NCI-H1694 treated with DMSO at 0.1 percent for 48 hours (cell line): ENCODE measurements around the gene C1orf122.
A peak's percentile ranks its signal among the peaks of the same experiment; 100 is the strongest.

Experiments
- DNase-seq: peaks from one replicate; lab custom pipeline; 2025; lab: John Stamatoyannopoulos, UW

The C1orf122 gene

DNA sequence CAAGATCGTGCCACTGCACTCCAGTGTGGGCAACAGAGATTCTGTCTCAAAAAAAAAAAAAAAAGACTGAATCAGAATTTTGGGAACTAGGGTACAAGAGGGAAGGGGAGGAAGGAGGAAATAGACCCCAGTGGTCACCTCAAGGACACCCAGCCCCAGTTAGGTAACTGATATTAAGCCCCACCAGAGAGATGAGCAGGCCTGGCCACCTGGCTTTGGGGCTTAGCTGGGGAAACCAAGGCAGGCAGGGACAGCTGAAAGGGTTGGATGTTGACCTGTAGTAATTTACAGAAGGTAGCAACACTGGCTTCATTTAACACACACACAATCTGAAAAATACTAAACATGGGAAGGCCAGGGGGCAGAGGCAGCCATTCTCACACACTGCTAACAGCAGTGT lies 5.2 kb upstream of the C1orf122 start:
- DNase-seq, result no peak

DNA sequence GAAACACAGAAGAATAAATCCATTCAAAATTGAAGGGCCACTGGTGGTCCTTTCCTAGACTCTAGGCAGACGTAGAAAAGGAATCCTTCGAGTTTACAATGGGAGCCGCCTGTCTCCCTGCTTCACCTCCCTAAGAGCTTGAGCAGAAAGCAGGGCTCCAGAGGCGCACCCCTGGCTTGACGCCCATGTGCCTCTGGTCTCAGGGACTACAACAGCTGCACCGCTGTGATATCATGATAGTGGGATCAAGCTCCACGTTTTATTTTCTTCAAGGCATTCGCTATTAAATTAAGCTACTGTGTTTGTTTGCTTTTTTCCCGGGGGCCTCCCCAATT lies 403 bp upstream of the C1orf122 start:
- no peak for DNase-seq

DNA sequence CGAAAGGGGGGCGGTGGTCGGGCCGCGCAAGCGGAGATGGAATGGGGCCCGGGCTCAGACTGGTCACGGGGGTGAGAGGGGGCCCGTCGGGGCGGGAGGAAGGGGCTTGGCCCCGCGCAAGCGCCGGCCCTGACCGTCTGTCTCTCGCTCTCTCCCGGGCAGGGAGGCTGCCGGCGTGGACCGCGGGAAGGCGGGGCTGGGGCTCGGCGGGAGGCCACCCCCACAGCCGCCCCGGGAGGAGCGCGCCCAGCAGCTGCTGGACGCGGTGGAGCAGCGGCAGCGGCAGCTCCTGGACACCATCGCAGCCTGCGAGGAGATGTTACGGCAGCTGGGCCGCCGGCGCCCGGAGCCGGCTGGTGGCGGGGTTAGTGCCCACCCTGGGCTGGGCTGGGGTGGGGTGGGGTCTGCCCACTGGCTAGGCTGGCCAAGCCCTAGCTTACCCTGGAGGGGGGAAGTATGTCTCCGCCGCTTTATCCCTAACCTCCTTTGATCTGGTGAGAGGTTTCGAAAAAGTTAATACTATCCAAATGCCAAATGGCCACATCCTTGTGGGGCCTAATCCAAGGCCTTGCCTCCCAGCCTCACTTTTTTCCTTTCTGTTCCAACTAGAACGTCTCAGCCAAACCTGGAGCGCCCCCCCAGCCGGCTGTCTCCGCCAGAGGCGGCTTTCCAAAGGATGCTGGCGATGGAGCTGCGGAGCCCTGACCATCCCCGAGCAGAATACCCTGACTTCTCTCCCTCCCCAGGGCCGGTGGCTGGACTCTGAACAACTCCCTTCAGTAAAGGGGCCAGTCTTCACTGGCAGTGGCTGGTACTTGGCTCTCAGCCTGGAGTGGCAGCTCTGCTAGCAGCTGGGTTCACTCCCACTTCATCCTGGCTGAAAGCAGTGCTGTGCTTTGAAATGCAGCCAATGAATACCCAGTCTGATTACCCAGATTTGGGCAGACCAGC lies 1.1 kb downstream of the C1orf122 start:
- peak; percentile 60 for DNase-seq

DNA sequence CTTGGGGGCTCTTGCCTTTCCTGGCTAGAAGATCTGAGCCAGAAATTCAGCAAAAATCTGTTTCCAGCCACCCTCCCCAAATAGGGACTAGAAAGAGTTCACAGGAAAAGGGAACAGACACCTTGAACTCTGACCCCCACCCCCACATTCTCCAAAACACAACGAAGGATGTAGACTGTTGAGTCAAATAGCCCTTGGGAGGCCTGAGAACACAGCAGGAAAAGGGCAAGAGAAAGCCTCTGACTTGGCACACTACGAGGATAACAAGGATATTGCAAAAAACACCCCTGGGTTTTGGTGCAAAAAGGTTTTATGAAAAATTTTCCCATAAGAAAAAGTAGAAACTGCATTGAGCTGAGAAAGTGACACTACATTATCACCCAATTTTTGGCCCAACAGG lies 2.4 kb downstream of the C1orf122 start:
- DNase-seq, result no peak

DNA sequence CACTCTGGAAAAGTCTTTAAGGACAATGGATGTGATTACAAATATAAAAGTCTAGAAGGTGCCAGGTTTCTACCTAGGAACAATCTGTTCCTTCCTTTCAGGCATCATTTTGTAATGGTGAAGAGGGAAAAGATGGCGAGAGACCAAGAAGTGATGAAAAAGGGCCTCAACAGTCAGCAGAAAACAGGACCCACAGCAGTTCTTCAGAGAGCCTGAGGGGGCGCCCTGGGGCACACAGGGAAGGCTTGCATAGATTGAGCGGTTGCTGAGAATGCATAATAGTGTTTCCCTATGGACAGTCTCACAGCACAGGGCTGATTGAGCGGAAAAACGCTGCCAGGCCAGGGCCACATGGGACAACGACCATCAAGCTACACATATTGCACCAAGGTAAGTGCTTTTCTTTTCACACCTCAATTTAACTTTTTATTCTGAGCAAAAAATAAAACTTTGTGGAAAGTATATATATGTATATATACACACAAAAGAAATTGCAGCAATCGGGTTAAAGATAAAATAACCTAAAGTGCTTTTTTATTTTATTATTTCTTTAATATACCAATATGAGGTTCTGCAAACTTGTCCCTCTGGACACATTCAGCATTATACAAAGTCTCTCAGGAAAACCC lies 3.6 kb downstream of the C1orf122 start:
- DNase-seq, result peak; percentile 73

DNA sequence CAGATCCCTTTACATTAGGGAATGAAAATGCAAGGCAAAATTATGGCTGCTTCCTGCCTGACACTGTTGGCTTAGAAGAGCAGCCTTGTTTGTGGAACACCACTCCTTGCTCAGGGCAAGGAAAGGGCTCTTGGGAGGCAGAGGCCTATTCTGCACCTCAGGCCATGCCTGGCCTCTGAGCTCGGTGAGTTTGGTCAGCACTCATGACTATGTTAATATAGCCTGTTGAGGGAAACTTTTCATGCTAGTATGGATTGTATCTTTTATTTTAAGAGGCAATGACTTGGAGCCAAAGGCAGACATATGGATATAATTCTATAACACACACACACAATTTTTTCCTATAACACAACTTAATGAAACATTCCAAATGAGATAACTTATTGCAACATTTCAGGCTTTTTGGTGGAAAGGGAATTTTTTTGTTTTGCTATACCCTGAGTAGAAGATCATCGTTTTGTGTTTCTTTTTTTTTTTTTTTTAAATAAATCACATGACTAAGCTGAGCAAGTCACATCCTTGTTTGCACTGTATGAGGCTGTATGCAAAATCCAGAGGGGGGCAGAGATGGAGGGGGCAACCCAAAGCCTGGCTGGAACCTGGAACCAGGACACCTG lies 6.0 kb downstream of the C1orf122 start:
- DNase-seq, result no peak

DNA sequence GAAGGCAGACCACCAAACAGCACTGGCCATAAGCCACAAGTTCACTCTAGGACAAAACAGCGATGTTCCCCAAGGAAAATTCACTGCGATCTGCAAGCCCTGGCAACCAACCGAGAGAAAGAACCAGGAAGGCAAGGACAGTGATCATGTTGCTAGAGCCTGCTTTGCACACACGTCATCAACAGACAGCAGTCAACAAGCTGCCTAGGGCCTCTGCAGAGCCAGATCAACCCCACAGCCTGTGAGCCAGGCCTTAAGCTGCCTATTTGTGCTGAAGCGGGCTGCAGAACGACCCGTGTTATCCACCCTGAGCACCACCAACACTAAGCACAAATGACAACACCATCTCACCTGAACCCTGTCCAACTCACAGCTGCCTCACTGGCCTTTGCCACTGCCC lies 6.7 kb downstream of the C1orf122 start:
- DNase-seq, result no peak

DNA sequence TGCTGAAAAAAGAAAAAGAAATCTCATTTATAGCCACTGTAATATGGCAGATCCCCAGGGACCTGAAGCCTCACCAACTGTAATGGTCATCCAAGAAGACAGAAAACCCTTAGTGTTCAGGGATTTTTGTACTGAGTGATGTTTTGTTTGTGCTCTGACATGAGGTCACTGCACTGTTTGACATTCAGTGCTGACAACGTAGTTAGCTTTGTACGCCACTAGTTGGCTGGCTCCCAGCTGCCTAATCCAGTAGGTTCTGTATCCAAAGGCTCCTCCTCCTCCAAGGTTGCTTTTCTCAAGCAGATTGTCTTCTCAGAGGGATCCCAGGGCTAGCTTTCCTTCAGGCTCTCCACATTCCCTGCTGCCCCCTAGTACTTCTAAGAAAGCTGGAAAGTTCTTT lies 9.9 kb downstream of the C1orf122 start:
- DNase-seq, result no peak

DNA sequence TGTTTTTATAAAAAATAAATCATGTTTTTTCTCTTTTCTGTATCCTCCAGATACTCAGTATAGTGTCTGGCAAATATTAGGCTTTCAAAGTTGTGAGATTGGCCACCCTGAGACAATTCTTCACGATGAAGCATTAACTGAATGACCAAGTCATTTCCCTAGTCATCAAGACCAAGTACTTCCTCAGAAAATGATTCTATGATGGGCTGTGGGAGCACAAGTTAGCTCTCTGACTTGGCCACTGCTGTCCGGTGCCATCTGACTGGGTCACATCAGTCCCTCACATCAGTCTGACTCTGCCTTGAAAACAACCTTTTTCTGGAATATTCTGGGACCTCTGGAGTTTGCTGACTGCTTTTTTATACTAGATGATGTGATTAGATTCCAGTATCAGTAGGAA lies 13.9 kb downstream of the C1orf122 start:
- DNase-seq, result no peak

DNA sequence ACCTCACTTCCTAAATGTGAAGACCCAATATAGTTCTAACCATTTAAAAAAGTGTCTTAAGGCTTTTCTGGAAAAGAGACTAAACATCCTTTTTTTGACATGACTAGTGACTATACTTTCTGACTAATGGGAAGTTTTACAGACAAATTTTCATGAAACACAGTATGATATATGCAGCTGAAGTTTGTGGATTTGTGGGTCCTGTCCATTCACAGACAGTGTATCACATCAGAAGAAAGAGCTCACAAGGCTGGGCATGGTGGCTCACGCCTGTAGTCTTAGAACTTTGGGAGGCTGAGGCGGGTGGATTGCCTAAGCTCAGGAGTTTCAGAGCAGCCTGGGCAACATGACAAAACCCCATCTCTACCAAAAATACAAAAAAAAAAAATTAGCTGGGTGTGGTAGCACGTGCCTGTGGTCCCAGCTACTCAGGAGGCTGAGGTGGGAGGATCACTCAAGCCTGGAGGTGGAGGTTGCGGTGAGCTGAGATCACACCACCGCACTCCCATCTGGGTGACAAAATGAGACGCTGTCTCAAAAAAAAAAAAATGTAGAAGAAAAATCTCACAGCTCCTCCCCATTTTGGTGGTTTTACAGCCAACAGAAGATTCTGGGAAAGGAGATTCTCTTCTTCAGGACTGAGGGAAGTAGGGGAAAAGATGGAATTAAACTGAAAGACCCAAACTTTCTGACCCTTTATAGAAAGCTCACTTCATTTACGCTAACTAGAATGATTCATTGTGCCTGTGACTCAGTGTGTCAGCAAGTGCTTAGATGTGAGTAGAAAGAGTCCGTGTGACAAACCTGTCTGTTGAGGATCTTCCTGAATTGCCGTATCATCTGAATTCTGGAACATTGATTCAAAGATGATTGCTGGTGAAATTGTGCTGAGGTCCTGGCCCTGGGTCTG lies 15.6 kb downstream of the C1orf122 start:
- DNase-seq, result no peak

DNA sequence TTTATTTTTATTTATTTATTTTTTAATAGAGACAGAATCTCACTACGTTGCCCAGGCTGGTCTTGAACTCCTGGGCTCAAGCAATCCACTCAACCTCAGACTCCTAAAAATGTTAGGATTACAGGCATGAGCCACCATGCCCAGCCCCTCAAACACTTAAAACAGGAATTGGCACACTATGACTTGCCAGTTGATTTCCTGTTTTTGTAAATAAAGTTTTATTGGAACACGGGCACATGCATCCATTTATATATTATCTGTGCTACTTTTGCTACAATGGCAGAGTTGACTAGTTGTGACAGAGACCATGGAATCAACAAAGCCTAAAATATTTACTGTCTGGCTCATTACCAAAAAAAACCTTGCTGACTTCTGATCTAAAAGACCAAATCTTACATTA lies 16.4 kb downstream of the C1orf122 start:
- DNase-seq, result no peak

DNA sequence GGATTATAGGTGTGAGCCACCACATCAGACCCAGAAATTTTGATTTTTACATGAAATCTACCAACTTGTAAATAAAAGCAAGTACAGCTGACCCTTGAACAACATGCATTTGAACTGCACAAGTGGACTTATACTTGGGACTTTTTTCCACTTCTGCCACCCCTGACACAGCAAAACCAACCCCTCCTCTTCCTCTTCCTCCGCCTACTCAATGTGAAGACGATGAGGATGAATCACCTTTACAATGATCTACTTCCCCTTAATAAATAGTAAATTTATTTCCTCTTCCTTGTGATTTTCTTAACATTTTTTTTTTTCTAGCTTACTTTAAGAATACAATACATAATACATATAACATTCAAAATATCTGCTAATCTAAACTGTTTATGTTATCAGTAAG lies 17.9 kb downstream of the C1orf122 start:
- no peak for DNase-seq

DNA sequence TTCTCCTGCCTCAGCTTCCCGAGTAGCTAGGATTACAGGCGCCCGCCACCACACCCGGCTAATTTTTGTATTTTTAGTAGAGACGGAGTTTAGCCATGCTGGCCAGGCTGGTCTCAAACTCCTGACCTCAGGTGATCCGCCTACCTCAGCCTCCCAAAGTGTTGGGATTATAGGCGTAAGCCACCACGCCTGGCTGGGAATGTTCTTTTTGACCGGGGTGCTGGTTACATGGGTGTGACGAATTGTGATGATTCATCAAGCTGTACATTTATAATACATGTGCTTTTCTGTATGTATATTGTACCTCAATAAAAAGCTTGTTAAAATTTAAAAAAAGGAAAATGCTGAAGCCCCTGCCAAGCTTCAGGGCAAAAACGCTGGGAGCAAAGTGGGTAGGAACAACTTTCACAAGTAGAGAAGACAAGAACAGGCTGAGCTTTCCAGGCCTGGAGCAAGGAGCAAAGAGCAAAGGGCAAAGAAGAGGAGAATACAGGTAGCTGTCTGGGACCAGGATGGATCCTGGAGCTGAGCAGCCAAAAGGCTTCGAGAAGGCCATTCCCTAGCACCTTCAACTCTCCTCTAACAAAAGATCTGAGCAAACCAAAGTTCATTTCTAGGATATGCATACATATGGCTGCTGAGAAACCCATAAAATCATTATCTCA lies 21.0 kb downstream of the C1orf122 start:
- no peak for DNase-seq

DNA sequence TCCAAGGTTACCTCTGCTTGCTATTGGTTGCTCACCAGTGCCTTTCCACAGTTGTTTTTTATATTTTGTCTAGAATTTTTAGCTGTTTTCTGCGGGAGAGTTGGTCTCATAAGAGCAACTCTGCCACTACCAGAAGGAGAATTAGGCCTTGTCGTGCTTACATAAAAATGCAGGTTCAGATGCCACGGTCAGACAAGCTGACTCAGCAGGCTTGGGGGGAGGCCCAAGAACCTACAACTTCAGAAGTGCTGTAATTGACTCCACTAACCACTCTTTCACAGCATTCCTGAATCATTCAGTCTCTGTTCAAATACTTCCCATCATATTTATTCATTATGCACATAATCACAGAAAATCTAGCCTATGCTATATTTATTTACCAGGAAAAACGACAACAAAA lies 23.5 kb downstream of the C1orf122 start:
- no peak for DNase-seq

DNA sequence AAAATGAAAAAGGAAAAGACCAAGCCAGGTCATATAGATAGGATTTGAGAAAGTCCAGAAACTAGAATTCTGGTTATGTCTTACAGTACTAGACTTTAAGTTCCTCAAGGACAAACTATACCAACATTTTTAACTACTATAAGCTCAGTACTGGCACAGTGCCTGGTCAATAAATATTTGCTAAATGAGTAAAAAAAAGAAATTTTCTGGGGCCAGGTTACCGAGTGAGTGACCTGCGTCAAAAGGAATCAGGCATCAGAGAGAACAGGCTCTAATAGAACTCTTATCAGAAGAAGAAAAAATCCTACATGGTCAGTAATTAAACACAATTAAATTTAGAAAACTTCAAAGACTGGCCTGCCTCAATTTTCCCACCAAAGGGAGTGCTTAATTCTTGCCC lies 24.2 kb downstream of the C1orf122 start:
- no peak for DNase-seq

DNA sequence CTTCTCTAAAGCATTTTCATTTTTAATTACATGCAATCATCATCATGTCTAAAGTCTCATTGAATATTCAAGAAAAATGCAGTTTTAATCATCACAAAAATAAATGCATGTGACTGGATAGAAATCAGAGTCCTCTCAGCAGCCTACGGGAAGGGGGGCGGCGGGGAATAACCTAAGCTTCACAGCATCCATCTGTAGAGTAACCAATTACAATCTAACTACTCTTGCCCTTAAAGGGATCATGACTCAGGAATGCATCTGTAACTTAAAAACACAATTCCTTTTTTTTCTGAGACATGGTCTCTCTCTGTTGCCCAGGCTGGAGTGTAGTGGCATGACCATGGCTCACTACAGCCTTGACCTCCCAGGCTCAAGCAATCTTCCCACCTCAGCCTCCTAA lies 29.2 kb downstream of the C1orf122 start:
- no peak for DNase-seq

DNA sequence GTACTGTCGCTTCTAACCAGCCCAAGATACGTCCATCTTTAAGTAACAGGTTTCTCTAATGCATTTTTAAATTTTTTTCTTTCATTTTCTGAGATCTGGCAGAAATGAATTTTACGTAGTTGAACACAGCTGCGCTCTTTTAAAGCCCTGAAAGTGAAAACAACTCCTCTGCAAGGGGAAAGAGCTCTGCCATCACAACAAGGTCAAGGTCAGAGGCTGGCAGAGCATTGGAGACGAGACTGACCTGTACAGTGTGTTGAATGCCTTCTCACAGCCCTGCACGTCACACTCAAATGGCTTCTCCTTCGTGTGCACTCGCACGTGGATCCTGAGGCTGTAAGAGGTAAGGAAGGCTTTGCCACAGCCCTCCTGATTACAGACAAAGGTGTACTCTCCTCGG lies 32.1 kb downstream of the C1orf122 start:
- DNase-seq, result no peak

DNA sequence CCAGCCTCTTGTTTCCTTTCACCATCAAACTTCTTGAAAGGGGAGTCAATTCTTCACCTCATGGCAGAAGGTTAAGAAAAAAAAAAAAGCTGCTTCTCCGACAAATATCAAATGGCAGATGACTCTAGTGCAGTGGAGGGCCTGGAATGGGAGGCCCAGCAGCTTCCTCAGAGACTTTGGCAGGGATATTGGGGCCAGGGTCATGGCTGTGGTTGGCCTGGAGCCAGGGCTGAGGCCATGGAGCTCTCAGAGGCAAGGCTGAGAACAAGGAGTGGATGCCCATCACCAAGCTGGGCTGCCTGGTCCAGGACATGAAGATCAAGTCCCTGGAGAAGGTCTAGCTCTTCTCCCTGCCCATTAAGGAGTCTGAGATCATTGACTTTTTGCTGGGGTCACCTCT lies 33.1 kb downstream of the C1orf122 start:
- DNase-seq, result no peak

DNA sequence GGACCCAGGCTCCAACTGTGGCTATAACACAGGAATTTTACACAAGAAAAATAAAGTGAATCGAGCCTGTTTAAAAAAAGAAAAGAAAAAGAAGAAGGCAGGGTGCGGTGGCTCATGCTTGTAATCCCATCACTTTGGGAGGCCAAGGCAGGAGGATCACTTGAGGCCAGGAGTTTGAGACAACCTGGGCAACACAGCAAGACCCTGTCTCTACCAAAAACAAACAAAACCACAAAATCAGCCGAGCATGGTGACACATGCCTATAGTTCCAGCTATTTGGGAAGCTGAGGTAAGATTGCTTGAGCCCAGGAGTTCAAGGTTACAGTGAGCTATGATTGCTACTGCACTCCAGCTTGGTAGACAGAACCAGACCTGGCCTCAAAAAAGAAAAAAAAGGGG lies 34.1 kb downstream of the C1orf122 start:
- no peak for DNase-seq

DNA sequence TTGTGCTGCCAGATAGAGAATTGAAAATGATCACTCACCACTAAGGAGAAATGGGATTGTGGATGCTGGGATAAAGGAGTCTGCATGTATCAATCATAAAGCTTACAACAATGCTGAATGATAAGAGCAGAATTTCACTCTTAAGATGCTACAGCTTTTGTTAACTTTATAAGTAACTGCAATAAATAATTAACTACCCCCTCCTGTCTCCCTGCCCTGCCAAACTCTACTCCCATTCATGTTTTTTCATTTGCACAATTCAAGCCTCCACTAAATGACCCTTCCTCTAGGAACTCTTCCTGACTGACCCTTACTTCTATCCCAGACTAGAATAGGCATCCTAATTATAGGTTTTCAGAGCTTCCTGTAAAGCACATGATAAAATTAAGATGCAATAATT lies 36.9 kb downstream of the C1orf122 start:
- DNase-seq, result no peak

DNA sequence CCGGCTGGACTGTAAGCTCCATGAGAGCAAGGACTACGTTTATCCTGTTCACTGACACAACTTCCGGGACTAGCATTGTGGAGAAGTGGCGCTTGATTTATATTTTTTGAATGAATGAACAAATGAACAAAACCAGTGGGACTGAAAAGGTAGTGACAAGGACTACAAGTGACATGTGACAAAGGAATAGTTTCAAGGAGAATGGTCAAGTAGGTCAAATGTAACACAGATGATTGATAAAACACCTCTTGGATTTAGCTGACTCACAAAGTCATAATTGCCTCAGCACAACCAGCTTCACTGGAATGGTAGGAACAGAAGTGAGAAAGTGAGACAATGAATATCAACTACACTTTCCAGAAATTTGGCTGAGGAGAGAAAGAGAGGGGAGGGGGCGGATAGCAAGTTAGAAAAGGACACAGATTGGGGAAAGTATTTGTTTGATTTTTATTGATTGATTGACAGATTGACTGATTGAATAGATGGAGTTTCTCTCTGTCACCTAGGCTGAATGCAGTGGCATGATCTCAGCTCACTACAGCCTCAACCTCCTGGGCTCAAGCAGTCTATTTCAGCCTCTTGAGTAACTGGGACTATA lies 37.6 kb downstream of the C1orf122 start:
- no peak for DNase-seq
